MM.1S (cell line): ENCODE data around the gene CSTF3.

Experiments
- CTCF ChIP-seq: fragments of 300-600 bp; sonication (generic); IDR thresholded peaks from 2 replicates; pipeline ENCODE4 v1.5.1; 2016; ENCODE audit warnings: antibody characterized with exemption, low read length, mixed read lengths
- EZH2 ChIP-seq: fragments of 300-600 bp; sonication (generic); optimal IDR thresholded peaks from 2 replicates; pipeline ENCODE3; 2017; ENCODE audit warnings: low read depth, mild to moderate bottlenecking, antibody characterized with exemption, low read length, mixed read lengths

GRCh38 chr11:33160587-33160986, 693 bp downstream of the CSTF3 start:
- TF ChIP-seq CTCF = no peak
- TF ChIP-seq EZH2 = no peak
